ENCODE data around the gene IL9.
"Not testable (repeated sequence)": the region's sequence is repeated elsewhere in the genome, so short reads cannot be mapped to it uniquely, and the experiment has no call there.

Gene IL9

DNA sequence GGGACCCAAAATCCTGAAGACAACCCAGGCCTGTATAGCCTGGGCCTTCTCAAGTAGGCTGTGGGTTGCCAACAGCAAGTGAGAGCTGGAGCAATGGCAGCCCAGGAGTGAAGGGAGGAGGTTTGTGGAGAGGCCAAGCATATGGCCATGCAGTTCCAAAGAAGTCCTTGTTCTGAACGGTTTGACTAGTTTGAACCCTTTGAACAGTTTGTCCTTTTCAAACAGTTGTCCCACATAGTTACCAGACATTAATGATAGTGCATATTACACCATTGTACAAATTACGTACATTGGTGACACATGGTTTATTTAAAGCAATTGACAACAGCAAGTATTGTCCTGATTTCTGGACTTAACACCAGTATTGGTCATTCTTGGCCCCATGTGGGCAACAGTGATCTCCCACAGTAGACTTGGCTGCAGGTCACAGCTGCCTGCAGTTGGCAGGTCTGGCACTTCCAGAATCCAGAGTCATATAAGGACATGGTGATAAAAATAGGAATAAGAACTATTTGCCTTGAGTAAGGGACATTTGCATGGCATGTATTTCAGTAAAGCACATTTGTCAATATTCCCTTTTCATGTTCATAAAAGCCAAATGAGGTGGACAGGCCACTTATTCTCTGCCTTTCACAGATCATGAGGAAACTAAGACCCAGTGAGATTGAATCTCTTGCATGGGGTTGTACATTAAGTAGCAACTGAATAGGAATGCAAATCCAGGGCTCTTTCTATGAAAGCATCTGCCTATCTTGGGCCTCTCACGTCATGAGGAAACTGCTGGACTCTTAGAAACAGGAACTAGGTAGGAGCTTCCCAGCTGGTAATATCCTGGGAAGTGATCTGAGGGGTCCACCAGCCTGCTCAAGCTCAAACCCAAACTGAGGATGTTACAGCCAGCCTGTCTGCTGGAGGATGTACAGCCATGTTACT is 30.9 kb downstream of the IL9 start:
- DNase-seq, result no peak

DNA sequence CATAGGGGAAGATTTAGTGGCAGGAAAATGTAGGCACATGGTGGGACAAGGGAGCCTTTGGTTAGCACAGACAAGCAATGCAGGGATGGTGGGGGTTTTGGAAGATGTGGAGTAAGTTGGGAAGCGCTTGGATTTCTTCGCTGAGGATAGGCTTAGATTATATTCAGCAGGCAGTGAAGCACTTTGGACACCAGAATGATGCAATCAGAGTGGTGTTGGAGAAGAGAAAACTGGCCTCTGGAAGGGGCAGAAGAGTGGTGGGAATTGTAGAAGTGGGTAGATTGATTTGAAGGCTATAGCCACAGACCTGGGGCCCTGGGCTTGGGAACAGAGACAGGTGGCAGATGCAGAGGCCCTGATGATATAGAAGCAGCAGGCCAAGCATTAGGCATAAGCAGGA is 32.9 kb downstream of the IL9 start:
- DNase-seq, result no peak

DNA sequence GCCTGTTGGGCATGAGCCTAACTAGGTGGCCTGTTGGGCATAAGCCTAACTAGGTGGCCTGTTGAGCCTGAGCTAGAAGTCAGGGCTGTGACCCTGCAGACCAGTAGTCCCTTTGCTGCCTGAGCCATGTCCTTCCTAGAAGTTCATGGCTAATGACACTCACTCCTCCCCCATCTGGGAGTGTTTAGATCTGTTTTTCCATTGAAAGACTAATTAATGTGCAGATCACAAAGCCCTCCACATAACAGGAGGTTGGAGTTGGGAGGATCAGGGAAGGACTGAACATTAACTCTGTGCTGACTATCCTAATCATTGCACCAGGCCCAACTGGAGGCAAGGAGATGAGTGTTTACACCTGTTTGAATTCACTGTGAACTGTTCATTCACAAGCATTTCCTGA is 33.6 kb downstream of the IL9 start:
- no peak for DNase-seq

DNA sequence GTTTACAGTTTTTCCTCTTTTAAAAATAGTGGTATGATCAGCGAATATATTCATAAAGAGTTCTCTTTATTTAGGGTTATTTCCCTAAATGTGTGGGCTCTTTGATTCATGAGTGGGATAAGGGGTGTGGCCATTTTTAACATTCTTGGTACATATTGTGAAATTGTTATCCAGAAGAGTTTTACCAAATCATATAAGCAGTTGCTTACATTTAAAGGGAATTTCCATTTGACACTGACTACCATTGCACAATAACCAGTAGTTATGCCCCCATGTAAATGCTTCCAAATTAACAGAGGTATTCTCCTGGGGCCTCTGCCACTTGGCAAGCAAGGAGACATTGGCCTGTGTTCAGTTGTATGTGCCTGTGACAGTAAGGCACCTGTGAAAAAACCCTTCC is 34.0 kb downstream of the IL9 start:
- no peak for DNase-seq

DNA sequence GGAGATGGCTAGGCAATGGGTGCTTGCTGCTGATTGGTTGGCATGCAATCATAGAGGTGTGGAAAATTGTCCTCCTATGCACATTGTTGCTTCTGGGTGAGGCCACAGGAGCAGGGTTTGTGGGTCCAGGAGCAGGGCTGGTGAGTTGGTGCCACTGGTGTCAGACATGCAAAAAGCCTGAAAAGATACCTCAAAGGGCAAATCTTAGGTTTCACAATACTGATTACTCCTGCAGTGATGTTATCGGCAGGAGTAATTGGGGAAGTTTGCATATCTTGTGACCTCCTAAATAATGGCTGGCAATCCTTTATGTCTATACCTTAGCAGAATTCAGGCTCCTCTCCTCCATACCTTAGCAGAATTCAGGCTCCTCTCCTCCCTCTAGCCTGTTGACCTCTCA is 36.0 kb downstream of the IL9 start:
- DNase-seq, result no peak

DNA sequence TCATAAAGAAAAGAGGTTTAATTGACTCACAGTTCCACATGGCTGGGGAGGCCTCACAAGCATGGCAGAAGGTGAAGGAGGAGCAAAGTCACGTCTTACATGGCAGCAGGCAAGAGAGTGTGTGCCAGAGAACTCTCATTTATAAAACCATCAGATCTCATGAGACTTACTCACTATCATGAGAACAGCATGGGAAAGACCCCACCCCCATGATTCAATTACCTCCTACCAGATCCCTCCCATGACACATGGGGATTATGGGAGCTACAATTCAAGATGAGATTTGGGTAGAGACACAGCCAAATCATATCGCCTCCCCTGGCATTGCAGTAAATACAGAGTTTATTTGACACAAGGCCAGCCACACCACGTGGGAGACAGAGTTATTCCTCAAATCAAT is 36.5 kb downstream of the IL9 start:
- not testable (repeated sequence) for DNase-seq

DNA sequence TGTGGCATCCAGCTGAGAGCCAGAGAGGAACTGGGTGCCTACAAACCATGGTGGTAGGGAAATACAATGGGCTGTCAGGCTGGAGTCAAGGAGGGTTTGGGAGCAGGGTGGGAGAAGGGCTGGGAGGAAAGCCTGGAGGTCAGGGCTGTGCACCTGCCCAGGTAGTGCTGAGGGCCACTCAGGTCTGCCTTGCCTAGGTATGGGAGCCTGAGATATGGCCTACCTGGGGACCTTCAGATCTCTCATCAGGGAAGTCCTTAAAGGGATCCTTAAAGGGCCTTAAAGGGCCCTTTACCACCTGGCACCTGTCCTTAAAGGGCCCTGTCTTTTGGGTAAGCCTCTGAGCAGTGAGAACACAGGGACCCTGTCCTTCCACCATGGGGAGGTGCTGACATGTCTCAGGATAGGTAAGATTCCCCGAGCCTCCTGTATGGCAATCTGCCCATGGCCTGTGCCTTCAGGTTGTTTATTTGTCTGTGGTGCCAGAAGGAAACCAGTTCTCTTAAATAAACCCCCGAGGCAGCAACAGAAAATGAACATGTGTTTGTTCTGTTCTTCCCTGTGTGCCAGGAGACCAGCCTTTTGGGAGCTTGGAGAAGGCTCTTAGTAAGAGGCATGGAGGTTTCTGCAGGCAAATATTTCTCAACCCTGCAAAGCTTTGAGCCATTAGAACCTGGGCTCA is 37.9 kb downstream of the IL9 start:
- DNase-seq, result no peak

DNA sequence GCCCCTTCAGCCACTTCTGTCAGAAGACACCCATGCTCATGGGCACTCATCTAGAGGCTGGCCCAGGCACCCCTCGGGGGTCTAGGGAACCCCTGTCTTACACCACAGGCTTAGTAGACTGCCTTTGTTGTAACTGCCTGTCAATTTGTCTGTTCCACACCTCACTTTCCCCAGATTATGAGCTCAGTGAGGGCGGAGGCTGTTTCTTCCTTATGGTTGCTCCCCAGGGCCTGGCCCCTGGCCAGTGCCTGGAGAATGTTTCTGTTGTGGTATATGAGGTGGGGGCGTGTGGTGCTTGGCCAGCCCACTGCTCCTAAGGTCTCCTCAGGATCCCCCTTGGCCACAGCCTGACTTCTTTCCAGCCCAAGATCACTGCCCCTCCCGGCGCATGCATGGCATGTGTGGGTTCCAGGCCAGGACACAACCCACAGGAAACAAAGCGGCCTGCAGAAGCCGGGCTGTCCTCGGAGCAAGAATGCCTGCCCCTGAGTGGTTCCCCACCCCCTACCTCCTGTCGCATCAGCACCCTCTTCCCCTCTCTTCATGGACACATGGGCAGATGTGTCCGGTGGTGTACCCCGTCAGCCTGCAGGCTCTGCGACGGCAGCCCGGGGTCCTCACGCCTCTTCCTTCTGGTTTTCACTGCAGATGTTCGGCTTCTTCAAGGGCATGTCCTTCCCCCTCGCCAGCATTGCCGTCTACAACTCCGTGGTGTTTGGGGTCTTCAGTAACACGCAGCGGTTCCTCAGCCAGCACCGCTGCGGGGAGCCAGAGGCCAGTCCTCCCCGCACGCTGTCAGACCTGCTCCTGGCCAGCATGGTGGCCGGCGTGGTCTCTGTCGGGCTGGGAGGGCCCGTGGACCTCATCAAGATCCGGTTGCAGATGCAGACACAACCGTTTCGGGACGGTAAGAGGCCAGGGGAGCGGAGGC is 43.5 kb downstream of the IL9 start:
- DNase-seq, result no peak

DNA sequence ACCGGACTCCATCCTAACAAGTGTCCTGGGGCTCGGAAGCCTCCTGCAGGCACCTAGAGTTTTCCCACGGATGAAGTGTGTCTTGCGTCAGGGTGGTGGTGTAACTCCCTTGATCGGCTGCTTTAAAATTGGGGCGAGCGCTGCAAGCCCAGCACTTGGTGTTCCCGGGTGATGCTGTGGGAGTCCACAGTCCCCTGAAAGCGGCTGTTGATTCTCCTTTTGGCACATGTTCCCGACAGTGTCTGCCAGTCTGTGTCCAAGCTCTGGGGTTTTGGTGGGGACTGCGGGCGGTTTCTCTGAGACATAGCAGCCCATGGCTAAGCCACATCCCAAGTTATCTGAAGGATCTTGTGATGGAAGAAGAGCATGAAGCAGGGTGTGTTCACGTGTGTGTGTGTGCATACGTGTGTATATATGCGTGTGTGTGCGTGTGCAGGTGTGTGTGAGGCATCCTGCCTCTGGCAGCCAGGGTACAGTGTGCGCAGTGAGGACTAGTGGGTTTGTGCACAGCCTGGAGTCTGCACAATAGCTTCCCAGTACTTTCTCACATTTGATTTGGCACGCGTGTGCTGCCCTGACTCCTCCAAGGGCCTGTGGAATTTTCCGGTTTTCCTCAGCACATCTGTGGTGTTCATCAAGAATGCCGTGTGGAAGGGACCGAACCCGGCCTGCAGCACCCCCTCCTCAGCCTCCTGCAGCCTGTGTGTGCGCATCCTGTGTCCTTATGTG is 44.3 kb downstream of the IL9 start:
- DNase-seq, result no peak

DNA sequence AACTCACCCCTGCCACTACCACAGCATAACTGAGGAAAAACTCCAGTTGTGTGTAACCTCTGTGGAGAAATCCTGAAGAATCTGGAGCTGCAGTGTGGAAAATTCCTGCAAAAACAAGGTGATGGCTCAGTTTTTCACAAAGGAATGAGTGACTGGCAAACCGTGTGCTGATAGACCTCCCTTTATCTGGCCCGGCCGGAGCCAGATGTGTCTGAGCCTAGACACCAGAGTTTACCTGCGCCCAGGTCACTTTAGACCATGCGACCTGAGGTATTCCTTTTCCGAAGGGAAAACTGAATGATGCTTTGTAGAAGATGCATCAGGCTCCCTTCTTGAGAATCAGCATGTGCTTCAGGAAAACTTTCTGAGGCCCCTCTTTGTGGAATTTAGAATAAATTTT is 45.0 kb downstream of the IL9 start:
- DNase-seq, result no peak

DNA sequence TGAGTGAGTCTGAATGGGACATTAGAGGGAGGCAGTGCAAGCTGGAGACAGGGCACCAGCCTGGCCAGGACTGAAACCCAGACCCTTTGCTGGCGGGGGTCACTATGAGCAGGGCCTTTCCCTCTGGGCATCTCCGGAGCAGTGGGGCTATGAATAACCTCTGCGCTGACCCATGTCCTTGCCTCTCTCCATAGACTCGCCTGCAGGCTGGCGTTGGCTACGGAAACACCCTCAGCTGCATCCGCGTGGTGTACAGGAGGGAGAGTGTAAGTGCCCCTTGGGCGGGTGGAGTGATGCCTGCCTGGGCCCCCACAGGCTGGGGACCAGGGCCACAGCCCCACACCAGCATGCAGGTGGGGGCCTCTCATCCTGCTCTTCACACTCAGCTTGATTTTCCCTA is 45.4 kb downstream of the IL9 start:
- no peak for DNase-seq

DNA sequence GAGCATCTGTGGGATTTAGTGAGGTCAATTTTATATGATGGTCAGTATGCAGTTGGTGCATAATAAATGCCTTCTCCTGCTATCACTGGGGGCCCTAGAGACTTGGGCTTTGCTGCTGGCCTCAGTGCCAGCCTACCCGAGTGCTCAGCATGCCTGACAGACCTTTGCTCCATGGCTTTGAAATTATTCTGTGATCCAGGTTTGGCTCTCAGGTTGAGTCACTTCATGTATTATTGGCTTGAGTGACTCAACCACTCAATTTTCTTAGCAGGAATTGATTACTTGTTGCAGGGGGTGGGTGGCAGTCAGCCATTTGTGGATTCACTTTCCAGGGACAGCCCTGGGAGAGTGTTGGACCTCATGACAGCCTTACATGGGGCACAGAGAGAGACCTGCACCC is 47.7 kb downstream of the IL9 start:
- DNase-seq, result no peak

DNA sequence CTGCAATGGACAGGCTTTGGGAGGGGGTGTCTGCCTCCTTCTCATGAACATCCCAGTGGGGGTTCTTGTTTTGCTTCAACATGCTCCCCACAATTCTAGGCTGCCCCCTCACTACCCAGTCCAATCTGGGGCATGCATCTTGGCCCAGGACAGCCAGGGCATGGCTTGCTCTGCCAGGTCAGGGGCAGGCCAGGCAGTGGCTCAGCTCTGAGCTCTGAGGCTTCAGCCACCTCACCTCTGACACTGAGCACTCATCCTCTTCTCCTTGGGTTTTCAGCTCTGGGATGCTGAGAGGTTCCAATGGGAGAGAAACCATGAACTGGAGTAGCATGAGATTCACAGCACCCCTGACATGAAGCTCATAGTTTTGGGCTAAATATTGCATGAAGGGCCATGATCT is 49.3 kb downstream of the IL9 start:
- no peak for DNase-seq

DNA sequence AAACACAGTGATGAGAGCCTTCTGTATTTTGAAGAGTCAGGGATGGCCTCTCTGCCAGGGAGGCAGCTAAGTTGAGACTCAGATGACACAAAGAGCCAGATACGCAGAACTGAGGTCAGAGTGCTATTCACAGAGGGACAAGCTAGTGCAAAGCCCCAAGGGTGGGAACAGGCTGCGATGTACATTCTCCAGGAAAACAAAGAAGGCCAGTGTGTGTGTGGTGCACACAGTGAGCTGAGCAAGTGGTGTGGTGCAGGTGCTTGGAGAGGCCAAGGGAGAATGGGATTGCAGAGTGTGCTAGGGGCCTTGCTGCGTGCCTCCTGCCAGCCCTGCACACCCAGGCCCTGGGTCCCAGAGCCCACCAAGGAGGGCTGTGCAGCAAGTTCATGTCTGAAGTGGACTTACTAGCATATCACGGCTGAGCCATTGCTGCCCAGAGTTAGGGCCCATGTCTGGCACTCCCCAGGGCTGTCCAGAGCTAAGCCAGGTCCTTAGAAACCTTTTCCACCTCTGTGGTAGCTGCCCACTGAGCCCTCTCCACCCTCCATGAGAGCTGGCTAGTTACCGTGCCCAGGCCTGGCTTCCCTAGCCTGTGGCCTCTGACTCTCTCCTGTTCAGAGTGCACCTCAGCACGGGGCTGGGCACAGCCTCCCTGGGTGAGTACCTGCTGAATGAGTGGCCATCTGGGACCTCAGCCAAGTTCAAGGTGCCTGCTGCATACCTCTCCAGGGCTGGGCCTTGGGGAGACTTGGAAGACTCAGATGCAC is 51.9 kb downstream of the IL9 start:
- DNase-seq, result no peak

DNA sequence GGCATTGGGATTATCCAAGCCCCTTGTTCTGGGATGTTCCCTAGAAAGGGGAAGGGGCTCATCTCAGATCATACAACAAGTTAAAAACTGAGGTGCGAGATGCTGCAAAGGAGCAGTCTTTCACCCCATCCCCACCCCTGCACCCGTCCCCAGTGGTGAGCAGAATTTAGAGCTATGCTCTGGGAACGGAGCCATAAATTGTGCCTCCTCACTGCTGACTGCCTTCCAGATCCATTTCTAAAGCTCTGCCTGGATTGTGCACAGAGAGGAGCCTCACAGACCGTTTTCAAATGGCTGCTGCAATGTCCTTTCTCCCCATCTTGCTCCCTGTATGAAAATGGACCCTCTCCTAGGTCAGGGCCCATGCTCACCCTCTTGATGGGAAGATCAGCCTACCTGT is 52.9 kb downstream of the IL9 start:
- DNase-seq, result no peak
